ENCODE results near the gene OR4X2. TPM values are rescaled to one million over a fixed set of nuclear protein-coding genes. Genes with fewer than 3 reads are reported as not detected.

OR4X2 gene
- total RNA-seq, 1 donor from 2014 or later = not detected

- no peaks in the 10 kb centered on the region for H3K27me3 Mint-ChIP-seq (ENCODE audit: unreplicated experiment)
- H3K9me3 Mint-ChIP-seq (ENCODE audit: unreplicated experiment) = peaks cover 20% of the 10 kb centered on the region
- no peaks in the 10 kb centered on the region for H3K4me1 Mint-ChIP-seq (ENCODE audit: unreplicated experiment)
- no peak overlapping the region for H3K27ac Mint-ChIP-seq (ENCODE audit: unreplicated experiment)
- no peak for TF ChIP-seq CTCF (IDR thresholded peaks at IDR 0.05; ENCODE audit: unreplicated experiment)
- DNase-seq (ENCODE audit: low spot score) = no peak
- no peaks in the 10 kb centered on the region for H3K36me3 Mint-ChIP-seq (ENCODE audit: low read depth, unreplicated experiment)
- no peak overlapping the region for H3K4me3 Mint-ChIP-seq (ENCODE audit: unreplicated experiment)
Measured at GRCh38 chr11:48270621-48271020, 25.7 kb downstream of the OR4X2 start.

GRCh38 chr11:48272606-48273005 is 27.7 kb downstream of the OR4X2 start:
- Mint-ChIP-seq H3K27me3 (ENCODE audit: unreplicated experiment) (no peaks in the 10 kb centered on the region), H3K27ac (ENCODE audit: unreplicated experiment) (no peak overlapping the region), H3K9me3 (ENCODE audit: unreplicated experiment) (peaks cover 14% of the 10 kb centered on the region), H3K4me1 (ENCODE audit: unreplicated experiment) (no peaks in the 10 kb centered on the region), H3K36me3 (ENCODE audit: low read depth, unreplicated experiment) (no peaks in the 10 kb centered on the region), H3K4me3 (ENCODE audit: unreplicated experiment) (no peak overlapping the region)
- no peak for DNase-seq (ENCODE audit: low spot score)
- no peak for TF ChIP-seq CTCF (IDR thresholded peaks at IDR 0.05; ENCODE audit: unreplicated experiment)

Other genes with a start within 250 kb of the OR4X2 start
- not detected for gene OR4B1, start 28.3 kb upstream of the OR4X2 start, total RNA-seq (ENCODE audit: unreplicated experiment)
- gene OR4X1, start 18.8 kb downstream of the OR4X2 start, total RNA-seq (ENCODE audit: unreplicated experiment) = not detected
- gene OR4S1, start 61.1 kb downstream of the OR4X2 start, total RNA-seq (ENCODE audit: unreplicated experiment) = not detected
- gene OR4C3, start 79.8 kb downstream of the OR4X2 start, total RNA-seq (ENCODE audit: unreplicated experiment) = not detected
- gene OR4C5, start 121.4 kb downstream of the OR4X2 start, total RNA-seq (ENCODE audit: unreplicated experiment) = not detected
- not detected for gene OR4A47, start 243.7 kb downstream of the OR4X2 start, total RNA-seq (ENCODE audit: unreplicated experiment)

Measured in endothelial cell (in vitro differentiated cells).